ENCODE results near the gene SMTNL2.
"Not testable (repeated sequence)": the region's sequence is repeated elsewhere in the genome, so short reads cannot be mapped to it uniquely, and the experiment has no call there.

Gene SMTNL2

DNA sequence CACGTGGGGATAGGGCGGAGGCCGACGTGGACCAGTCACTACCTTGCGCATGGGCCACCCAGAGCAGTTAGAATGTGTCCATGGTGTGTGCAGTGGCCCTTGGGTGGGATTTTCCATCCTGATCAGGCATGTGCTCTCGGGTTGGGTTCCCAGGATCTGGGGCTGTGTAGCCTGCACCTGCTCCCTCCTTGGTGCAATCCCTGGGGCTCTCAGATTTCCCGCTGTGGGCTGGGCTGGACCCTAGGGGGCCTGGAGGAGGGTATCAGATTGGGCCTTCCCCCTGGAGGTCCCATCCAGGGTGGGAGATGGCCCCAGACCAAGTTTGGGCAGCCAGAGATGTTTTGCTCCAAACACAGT lies 1.3 kb downstream of the SMTNL2 start:
- DNase-seq (ENCODE audit: low spot score) = no peak

DNA sequence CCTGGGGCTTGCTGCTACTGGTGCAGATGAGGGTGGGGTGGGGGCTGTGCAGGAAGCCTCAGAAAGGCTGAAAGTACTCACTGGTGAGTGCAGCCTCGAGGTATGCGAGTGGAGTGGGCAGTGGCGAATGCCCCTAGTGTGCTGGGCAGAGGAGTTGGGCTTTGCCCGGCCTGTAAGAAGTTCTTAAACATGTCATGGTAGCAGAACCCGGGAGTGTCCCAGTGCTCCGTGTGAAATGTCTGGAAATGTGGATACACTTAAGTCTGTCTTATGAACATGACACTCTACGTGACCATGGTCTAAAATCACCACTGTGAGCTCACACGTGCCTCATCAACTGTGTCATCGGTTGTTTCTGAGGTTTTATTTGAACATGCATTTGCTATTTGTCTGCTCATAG lies 1.7 kb downstream of the SMTNL2 start:
- DNase-seq (ENCODE audit: low spot score) = no peak

DNA sequence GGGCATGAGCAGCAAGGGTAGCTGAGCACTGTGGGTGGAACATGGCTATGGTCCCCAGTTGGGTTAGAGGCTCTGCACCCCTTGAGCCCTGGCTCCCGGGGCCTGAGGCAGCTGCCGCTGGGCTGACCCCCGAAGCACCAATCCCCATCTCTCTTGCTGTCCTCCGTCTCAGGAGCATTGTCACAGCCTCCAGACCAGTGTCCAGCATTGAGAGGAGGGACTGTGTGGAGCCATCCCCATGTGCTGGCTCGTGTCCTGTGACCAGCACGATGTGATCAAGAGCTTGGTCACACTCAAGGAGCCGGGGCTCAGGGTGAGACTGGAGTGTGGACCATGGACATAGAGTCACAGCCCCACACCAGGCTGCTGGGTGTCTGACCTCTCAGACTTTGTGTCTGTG lies 2.9 kb downstream of the SMTNL2 start:
- DNase-seq (ENCODE audit: low spot score) = no peak

DNA sequence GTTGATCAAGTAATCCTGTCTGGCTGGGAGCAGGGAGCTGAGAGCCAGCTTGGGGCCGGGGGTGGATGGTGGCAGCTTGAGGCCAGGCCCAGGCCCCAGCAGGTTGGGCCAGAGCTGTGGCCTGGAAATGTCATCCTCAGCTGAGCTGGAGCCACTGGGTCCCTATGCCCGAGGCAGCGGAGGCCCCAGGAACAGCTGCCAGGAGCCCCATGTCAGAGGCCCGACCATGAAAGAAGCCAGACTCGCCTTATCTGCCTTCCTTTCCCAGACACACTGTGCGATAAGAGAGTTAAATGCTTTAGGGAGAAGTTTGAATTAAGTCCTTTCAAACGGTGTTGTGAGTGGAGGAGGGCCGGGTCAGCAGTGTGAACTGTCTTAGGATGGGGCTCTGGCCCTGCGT lies 3.5 kb downstream of the SMTNL2 start:
- no peak for DNase-seq (ENCODE audit: low spot score)

DNA sequence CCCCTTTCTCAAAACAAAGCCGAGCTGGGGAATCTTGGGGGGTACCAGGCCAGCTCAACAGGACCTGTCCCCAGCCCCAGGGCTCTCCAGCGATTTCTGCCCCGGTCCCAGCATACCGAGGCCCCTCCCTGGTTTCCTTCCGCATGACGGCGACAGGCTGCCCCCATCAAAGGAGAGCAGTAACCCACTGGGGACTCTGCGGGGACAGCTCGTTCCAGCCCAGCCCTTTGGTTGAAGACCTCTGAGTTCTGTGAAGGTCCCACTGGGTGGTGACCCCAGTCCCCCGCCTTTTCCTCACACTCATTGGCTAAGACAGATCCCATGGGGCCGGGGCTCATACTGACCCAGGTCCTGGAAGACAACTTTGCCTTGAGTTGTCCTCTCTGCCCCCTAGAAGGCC lies 4.1 kb downstream of the SMTNL2 start:
- DNase-seq (ENCODE audit: low spot score) = no peak

DNA sequence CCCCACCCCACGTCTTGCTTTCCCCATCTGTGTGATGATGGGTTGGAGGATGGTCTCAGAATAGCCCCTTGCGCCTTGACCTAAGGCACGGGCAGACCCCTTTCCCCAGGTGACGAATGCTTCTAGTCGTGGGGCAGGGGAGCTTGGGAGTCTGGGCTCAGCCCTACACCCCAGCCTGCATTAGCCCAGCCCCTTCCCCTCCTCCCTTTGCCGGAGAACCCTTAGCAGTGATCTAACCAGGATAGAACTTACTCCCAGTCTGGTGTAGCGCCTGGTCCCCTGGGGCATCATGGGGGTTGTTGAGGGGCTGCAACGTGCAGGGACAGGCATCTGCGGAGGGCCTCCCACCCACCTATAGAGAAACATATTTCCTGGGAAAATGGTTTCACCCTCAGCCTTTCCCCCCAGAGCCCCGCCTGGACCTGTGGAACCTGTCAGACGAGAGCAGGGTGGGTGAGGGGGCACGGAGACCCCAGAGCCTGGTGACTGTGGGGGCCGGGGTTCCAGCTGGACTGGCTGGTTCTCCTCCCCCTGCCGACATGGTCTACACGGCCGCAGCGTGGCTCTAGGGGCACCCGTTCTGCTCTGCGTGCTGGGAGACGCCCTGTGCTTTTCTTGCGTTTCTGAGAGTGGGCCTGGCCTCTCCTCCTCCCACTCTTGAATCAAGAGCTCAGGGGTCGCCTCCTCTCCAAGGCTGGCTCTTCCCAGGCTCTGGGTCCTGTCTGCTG lies 4.7 kb downstream of the SMTNL2 start:
- DNase-seq (ENCODE audit: low spot score) = no peak

DNA sequence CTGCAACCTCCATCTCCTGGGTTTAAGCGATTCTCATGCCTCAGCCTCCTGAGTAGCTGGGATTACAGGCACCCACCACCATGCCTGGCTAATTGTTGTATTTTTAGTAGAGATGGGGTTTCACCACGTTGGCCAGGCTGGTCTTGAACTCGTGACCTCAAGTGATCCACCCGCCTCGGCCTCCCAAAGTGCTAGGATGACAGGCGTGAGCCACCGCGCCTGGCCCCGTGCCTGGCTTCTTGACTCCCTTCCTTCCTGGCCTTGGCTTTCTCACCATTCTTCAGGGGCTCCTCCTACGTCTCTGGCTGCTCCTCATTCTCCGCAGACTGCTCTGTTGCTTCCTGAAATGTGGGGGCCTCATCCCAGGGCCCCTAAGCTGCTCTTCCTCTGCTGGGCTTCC lies 5.7 kb downstream of the SMTNL2 start:
- DNase-seq (ENCODE audit: low spot score) = not testable (repeated sequence)

DNA sequence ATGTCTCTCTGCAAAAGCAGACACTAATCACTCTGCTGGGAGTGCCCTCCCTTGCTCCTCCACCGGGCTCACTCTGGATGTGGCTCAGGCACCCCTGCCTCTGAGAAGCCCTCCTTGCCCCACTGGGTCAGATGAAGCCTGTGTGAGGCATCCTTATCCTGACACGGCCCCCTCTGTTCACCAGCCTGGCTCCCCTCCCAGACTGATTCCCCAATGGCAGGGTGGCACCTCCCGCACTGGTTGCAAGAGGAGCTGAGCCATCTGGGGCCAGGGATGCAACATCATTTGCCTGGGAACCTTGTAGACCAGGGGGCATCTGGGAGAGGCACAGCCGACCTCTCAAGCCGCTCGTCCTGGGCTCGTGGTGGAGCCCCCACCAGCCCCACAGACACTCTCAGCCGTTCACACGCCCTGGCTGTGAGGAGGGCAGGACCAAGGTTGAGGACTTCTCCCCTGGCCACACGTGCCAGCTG lies 6.7 kb downstream of the SMTNL2 start:
- no peak for DNase-seq (ENCODE audit: low spot score)

DNA sequence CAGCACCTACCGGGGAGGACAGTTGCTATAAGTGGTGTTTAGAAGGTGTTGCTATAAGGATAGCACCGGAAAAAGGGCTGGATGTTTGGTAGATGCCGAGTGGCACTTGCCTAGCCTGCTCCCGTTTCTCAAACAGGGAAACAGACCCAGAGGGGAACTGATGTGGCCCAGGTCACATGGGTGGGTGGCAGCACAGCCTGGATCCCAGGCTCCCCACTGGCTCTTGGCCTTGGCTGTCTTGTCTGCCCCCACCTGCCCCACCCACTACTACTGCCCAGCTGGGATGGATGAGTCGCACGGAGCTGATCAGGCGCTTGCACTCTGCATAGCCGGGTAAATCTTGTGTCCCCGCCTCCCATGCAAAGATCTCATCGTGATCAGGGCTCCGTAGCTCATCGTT lies 7.2 kb downstream of the SMTNL2 start:
- no peak for DNase-seq (ENCODE audit: low spot score)

DNA sequence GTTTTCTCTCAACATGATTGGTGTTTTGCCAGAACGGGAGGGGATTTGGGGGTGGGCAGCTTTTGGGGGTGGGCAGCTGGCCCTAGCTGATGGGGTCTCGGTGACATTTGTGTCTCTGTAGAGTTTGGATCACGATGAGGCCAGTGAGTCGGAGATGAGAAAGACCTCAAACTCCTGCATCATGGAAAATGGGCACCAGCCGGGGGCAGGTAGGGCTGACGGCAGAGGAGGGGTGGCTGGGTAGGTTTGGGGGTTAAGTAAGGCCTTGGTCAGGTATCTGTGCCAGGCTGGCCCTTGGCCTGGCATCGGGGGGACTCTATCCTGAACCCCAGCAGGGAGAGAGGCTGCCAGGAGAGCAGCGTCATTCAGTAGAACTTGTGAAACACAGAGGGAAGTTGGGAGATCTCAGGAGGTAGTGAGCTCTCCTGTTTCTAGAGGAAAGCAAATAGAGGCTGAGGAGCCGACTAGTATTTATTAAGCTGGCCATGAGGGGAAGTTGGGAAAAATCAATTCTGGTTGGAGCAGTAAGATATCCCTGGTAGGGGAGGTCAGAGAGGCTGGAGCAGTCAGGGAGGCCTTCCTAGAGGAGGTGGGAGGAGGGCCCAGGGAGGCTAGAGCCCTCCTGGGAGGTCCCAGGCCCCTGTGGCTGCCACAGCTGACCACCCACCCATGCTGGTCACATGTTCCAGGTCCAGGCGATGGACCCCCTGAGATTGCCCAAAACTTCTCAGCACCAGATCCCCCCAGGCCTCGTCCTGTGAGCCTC lies 8.1 kb downstream of the SMTNL2 start:
- no peak for DNase-seq (ENCODE audit: low spot score)

DNA sequence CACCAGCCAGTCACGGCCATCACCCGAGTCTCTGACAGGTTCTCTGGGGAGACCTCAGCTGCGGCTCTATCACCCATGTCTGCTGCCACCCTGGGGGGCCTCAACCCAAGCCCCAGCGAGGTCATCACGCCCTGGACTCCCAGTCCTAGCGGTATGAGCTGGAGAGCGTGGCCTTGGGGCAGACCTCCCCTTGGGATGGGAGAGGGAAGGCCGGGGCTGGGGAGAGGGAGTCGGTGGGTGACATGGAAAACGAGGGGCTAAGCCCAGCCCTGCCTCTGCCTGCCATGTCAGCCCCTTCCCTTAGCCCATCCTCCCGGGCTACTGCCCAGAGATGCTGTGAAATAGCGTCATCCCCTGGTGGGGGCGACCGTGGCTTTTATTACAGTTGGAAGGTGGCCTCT lies 8.7 kb downstream of the SMTNL2 start:
- no peak for DNase-seq (ENCODE audit: low spot score)

DNA sequence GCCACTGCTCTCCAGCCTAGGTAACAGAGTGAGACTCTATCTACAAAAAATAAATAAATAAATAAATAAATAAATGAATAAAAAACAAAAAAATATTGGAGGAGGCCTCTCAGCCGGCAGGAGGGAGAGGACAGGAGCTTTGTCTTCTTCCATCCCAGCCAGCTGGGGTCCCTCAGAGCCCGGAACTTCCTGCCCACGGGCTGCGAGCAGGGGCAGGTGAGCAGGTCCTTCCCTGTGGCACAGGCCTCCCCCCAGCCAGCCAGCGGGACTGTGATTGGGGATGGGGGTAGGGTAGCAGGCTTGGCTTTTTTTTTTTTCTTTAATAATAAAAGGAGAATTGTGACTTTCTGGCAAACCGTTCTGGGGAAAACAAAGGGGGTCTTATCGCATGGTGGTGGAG lies 10.1 kb downstream of the SMTNL2 start:
- no peak for DNase-seq (ENCODE audit: low spot score)

DNA sequence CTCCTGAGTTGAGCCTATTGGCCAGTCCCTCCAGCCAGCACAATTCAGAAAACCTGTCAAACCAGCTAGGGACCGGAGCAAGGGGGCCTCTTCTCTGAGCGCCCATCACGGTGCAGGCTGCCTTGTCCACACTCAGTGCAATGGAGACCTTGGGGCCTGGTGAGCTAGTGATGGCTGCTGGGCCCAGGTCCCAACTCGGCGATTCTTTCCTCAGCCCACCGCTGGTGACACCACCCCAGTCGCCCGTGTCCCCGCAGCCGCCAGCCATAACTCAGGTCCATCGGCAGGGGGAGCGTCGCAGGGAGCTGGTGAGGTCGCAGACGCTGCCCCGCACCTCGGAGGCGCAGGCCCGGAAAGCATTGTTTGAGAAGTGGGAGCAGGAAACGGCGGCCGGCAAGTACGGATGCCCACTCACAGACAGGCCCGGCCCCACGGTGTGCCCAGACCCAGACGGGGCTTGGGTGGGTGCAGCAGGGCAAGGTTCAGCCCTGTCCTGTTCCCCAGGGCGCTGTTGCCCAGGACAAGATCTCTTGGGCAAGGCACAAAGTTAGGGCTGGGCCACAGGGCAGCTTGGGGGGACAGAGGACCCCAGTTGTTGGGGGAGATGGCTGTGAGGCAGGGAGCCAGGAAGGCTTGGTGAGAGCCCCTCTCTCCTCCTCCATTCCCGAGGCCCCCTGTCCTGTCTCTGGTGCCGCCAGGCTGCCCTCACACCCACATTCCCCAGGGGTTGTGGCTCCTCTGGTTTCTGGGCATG lies 10.8 kb downstream of the SMTNL2 start:
- peak; percentile 28 for DNase-seq (ENCODE audit: low spot score)

DNA sequence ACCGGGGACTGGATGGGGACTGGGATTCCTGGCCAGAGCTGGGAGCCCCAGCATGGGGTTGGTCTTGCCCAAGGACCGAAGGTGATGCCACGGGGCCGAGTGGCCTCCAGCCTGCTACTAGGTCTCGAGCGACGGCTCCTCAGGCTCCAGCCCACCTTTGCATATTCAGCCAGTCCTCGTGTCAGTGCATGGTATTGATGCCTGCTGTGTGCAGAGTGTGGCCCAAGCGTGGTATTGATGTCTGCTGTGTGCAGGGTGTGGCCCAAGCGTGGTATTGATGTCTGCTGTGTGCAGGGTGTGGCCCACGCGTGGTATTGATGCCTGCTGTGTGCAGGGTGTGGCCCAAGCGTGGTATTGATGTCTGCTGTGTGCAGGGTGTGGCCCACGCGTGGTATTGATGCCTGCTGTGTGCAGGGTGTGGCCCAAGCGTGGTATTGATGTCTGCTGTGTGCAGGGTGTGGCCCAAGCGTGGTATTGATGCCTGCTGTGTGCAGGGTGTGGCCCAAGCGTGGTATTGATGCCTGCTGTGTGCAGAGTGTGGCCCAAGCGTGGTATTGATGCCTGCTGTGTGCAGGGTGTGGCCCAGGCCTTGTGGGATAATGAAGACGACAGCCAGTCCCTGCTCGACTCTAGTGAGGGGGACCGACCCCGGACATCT lies 11.5 kb downstream of the SMTNL2 start:
- not testable (repeated sequence) for DNase-seq (ENCODE audit: low spot score)

DNA sequence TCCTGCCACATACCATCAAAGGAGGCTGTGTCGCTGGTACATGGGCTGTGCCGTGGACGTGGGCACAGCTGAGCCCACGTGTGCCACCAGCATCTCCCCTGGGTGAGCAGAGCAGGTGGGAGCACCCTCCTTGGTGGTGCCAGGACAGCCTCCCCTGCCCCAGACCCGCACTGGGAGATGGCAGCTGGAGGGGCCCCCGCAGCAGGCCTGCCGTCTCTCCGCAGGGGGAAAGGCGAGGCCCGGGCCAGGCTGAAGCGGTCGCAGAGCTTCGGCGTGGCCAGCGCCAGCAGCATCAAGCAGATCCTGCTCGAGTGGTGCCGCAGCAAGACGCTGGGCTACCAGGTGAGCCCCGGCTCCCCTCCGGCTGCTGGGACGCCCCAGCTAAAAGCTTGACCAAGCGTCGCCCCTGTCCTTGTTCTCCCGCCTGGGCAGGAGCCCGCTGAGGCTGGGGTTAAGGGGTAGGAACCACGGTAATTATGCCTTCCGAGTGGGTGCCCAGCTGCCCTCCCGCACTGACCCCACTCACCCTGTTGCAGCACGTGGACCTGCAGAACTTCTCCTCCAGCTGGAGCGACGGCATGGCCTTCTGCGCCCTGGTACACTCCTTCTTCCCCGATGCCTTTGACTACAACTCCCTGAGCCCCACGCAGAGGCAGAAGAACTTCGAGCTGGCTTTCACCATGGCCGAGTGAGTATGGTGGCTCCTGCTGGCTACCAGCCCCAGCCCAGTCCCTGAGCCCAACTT lies 12.5 kb downstream of the SMTNL2 start:
- no peak for DNase-seq (ENCODE audit: low spot score)

DNA sequence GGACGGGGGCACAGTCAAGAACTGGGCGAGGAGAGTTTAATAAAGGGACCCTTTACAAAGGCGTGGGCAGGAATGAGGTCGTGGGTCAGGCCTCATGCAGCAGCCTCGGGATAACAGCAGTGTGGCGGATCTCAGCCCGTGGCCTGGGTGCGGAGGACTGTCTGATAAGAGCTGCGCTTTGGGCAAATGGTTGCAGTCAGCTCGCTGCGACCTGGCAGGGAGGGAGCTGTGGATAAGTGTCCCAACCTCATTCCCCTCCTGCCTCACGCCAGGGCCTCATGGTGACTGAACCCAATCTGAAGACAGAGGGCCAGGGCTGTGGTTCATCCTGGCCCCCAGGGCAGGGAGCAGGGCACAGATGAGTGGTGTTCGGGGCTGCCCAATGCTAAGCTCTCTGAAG lies 13.6 kb downstream of the SMTNL2 start:
- DNase-seq (ENCODE audit: low spot score) = no peak

DNA sequence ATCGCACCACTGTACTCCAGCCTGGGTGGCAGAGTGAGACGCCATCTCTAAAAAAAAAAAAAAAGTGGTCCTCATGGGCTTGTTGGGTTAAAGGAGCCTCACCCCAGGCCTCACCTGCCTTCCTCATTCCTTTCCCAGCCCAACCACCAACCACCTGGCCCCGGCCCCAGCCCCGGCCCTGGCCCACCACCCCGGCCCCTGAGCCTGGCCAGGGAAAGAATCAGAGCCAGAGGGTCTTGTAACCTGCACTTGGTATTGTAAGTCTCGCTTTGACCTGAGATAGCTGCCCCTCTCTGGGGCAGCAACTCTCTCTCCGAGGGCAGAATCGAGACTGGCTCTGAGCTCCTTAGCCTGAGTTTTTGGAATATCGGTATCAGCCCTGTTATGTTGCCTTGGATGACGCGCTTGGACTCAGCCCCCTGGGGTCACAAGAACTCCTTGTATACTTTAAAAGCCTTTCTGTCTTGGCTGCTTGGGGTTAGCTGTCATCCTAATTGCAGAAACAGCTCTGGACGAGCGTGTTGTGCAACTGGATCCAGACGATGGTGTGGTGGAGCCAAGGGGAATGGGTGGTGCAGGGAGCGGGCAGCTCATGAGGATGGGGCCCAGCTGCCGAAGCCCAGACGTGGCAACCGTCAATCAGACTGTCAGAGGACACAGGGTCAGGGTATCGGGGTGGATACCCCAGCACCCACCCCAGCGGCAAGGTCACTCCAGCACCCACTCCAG lies 14.6 kb downstream of the SMTNL2 start:
- no peak for DNase-seq (ENCODE audit: low spot score)

DNA sequence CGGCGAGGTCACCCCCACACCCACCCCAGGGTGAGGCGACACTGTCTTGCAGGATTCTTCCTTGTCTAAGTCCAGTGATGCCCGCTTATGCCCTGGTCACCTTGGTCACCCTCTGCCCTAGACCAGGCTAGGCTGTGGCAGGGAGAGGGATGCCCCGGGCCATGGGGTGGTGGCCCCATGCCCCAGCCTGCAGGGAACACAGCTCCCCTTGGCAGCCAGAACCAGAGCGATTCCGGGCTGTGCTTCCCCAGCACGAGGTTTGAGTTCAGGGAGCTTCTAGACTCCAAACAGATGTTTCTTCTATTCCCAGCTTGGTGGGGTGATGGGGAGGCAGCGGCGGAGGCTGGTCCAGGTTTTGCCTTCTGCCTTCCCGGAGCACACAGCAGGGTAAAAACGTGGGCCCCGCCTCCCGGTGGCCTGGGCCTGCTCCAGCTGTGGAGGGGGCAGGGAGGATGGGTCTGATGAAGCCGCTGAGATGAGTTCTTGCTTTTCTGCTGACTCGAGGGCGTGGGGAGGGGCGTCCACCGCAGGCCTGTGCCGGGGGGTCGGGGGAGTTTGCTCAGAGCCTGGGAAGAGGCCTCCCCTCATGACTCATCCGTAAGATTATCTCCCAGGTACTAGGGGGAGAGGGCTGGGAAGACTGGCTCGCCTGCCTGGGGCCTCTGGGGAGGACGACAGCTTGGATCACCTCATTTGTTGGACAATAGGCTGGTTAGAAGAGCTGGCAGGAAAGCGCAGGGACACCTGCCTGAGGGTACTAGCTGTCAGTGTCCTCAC lies 15.4 kb downstream of the SMTNL2 start:
- DNase-seq (ENCODE audit: low spot score) = no peak

DNA sequence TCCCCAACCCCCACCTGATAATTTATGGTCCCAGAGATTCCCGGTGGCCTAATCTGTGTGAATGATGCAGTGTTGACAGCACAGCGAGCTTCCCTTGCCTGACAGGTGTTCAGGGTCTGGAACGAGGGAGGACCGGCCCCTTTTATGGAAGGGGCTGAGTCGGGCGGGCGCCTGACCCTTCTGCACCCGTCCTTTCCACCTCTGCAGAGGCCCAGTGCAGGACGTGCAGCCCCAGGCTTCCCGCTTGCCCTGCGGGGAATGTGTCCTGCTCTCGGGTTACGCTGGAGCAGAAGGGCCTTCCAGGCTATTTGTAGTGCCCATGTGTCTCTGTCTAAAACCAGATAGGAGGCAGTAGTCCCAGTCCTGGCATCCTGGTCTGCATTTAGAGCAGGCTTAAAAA lies 16.2 kb downstream of the SMTNL2 start:
- DNase-seq (ENCODE audit: low spot score) = no peak

DNA sequence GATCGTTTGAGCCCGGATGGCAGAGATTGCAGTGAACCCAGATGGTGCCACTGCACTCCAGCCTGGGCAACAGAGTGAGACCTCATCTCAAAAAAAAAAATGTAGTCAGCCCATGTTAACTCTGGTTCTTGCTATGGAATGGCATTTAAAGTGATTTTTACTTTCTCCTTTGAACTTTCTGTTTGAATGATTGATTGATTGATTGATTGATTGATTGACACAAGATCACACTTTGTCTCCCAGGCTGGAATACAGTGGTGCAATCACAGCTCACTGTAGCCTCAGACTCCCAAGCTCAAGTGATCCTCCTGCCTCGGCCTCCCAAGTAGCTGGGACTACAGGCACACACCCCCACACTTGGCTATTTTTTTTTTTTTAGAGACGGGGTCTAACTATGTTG lies 17.0 kb downstream of the SMTNL2 start:
- no peak for DNase-seq (ENCODE audit: low spot score)
